ENCODE data around the gene SAFB2. TPM values are rescaled to one million over a fixed set of nuclear protein-coding genes. Genes with fewer than 3 reads are reported as not detected.

The SAFB2 gene
- polyA plus RNA-seq, 1 donor from 2014 or later, result 40.1 TPM

GRCh38 chr19:5603626-5604025 is 18.9 kb downstream of the SAFB2 start:
- H3K27me3 ChIP-seq (ENCODE audit: insufficient read depth, low read depth, low read length), result no peaks in the 10 kb centered on the region
- H3K4me2 ChIP-seq (ENCODE audit: low read length), result no peak overlapping the region
- H3K79me2 ChIP-seq (replicated peaks; ENCODE audit: insufficient read depth, low read length), result peaks cover 9% of the 10 kb centered on the region
- no peaks in the 10 kb centered on the region for H3K9me2 ChIP-seq (ENCODE audit: insufficient read depth, low read length)
- no peaks in the 10 kb centered on the region for H3K36me3 ChIP-seq (ENCODE audit: insufficient read depth, low read length)
- no peak overlapping the region for H3K9ac ChIP-seq (ENCODE audit: low read length)
- H3K27ac ChIP-seq (ENCODE audit: low read length), result no peak overlapping the region
- H3K4me3 ChIP-seq (ENCODE audit: low read length), result no peak overlapping the region
- H2AFZ ChIP-seq (ENCODE audit: low read depth, low read length), result no peak overlapping the region
- H3F3A ChIP-seq (ENCODE audit: insufficient read depth, low read length, poor library complexity, severe bottlenecking), result no peaks in the 10 kb centered on the region
- no peaks in the 10 kb centered on the region for H3K9me3 ChIP-seq (ENCODE audit: low read length)
- no peak for TF ChIP-seq EP300 (conservative IDR thresholded peaks at IDR 0.05; ENCODE audit: poor library complexity, severe bottlenecking)
- TF ChIP-seq POLR2AphosphoS5 (IDR thresholded peaks at IDR 0.05), result no peak
- no peak for TF ChIP-seq TAF1 (IDR thresholded peaks at IDR 0.05; ENCODE audit: low read depth)
- no peak for TF ChIP-seq MXI1 (conservative IDR thresholded peaks at IDR 0.05; ENCODE audit: poor library complexity, severe bottlenecking)
- TF ChIP-seq, protein P1, sequence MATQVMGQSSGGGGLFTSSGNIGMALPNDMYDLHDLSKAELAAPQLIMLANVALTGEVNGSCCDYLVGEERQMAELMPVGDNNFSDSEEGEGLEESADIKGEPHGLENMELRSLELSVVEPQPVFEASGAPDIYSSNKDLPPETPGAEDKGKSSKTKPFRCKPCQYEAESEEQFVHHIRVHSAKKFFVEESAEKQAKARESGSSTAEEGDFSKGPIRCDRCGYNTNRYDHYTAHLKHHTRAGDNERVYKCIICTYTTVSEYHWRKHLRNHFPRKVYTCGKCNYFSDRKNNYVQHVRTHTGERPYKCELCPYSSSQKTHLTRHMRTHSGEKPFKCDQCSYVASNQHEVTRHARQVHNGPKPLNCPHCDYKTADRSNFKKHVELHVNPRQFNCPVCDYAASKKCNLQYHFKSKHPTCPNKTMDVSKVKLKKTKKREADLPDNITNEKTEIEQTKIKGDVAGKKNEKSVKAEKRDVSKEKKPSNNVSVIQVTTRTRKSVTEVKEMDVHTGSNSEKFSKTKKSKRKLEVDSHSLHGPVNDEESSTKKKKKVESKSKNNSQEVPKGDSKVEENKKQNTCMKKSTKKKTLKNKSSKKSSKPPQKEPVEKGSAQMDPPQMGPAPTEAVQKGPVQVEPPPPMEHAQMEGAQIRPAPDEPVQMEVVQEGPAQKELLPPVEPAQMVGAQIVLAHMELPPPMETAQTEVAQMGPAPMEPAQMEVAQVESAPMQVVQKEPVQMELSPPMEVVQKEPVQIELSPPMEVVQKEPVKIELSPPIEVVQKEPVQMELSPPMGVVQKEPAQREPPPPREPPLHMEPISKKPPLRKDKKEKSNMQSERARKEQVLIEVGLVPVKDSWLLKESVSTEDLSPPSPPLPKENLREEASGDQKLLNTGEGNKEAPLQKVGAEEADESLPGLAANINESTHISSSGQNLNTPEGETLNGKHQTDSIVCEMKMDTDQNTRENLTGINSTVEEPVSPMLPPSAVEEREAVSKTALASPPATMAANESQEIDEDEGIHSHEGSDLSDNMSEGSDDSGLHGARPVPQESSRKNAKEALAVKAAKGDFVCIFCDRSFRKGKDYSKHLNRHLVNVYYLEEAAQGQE (IDR thresholded peaks at IDR 0.05; ENCODE audit: borderline replicate concordance), result no peak
- no peak for TF ChIP-seq EZH2 (IDR thresholded peaks at IDR 0.05; ENCODE audit: borderline replicate concordance, insufficient read depth, low read length, poor library complexity, severe bottlenecking)
- no peak for TF ChIP-seq CTCF (IDR thresholded peaks at IDR 0.05; ENCODE audit: poor library complexity, severe bottlenecking)
- no peak for TF ChIP-seq RAD21 (conservative IDR thresholded peaks at IDR 0.05)
- no peak for TF ChIP-seq SMC3 (conservative IDR thresholded peaks at IDR 0.05; ENCODE audit: poor library complexity)
- no peaks in the 10 kb centered on the region for H4K20me1 ChIP-seq (ENCODE audit: insufficient read depth)

- Histone ChIP-seq H3K9me3 (ENCODE audit: low read length) (no peaks in the 10 kb centered on the region), H3K79me2 (replicated peaks; ENCODE audit: insufficient read depth, low read length) (peaks cover 3% of the 10 kb centered on the region), H4K20me1 (ENCODE audit: insufficient read depth) (no peaks in the 10 kb centered on the region), H3K4me3 (ENCODE audit: low read length) (no peak overlapping the region), H3K9me2 (ENCODE audit: insufficient read depth, low read length) (no peaks in the 10 kb centered on the region), H3K9ac (ENCODE audit: low read length) (no peak overlapping the region), H3K27me3 (ENCODE audit: insufficient read depth, low read depth, low read length) (no peaks in the 10 kb centered on the region), H3K36me3 (ENCODE audit: insufficient read depth, low read length) (no peaks in the 10 kb centered on the region), H2AFZ (ENCODE audit: low read depth, low read length) (no peak overlapping the region), H3K27ac (ENCODE audit: low read length) (no peak overlapping the region), H3F3A (ENCODE audit: insufficient read depth, low read length, poor library complexity, severe bottlenecking) (no peaks in the 10 kb centered on the region), H3K4me2 (ENCODE audit: low read length) (no peak overlapping the region)
- TF ChIP-seq POLR2AphosphoS5 (IDR thresholded peaks at IDR 0.05), result no peak
- no peak for TF ChIP-seq SMC3 (conservative IDR thresholded peaks at IDR 0.05; ENCODE audit: poor library complexity)
Observed at GRCh38 chr19:5600797-5601196, 21.8 kb downstream of the SAFB2 start.

DNA sequence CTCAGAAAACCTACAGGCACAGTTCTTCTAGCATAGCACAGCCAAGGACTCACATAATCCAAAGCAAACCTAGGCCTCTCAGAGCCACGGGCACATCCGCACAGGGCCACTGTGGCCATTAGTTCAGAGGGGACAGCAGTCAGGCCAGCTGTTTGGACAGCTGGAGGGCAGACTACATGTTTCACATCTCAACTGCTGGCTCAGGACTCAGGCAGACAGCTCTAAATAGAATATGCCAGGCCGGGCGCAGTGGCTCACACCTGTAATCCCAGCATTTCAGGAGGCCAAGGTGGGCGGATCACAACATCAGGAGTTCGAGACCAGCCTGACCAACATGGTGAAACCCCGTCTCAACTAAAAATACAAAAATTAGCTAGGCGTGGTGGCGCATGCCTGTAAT is 26.8 kb downstream of the SAFB2 start:
- no peak overlapping the region for H3K4me2 ChIP-seq (ENCODE audit: low read length)
- no peak overlapping the region for H2AFZ ChIP-seq (ENCODE audit: low read depth, low read length)
- H3K36me3 ChIP-seq (ENCODE audit: insufficient read depth, low read length), result no peaks in the 10 kb centered on the region
- H3K79me2 ChIP-seq (replicated peaks; ENCODE audit: insufficient read depth, low read length), result no peaks in the 10 kb centered on the region
- no peaks in the 10 kb centered on the region for H3K27me3 ChIP-seq (ENCODE audit: insufficient read depth, low read depth, low read length)
- TF ChIP-seq POLR2AphosphoS5 (IDR thresholded peaks at IDR 0.05) (no peak), EP300 (conservative IDR thresholded peaks at IDR 0.05; ENCODE audit: poor library complexity, severe bottlenecking) (no peak), RAD21 (conservative IDR thresholded peaks at IDR 0.05) (no peak), CTCF (IDR thresholded peaks at IDR 0.05; ENCODE audit: poor library complexity, severe bottlenecking) (no peak), TAF1 (IDR thresholded peaks at IDR 0.05; ENCODE audit: low read depth) (no peak), MXI1 (conservative IDR thresholded peaks at IDR 0.05; ENCODE audit: poor library complexity, severe bottlenecking) (no peak)
- TF ChIP-seq, protein P1 (IDR thresholded peaks at IDR 0.05; ENCODE audit: borderline replicate concordance), result no peak
- no peaks in the 10 kb centered on the region for H4K20me1 ChIP-seq (ENCODE audit: insufficient read depth)
- no peak overlapping the region for H3K27ac ChIP-seq (ENCODE audit: low read length)
- H3K9ac ChIP-seq (ENCODE audit: low read length), result no peak overlapping the region
- H3K4me3 ChIP-seq (ENCODE audit: low read length), result no peak overlapping the region
- no peaks in the 10 kb centered on the region for H3F3A ChIP-seq (ENCODE audit: insufficient read depth, low read length, poor library complexity, severe bottlenecking)
- H3K9me3 ChIP-seq (ENCODE audit: low read length), result no peaks in the 10 kb centered on the region
- H3K9me2 ChIP-seq (ENCODE audit: insufficient read depth, low read length), result no peaks in the 10 kb centered on the region
